ENCODE results near the gene SELP.

The SELP gene

DNA sequence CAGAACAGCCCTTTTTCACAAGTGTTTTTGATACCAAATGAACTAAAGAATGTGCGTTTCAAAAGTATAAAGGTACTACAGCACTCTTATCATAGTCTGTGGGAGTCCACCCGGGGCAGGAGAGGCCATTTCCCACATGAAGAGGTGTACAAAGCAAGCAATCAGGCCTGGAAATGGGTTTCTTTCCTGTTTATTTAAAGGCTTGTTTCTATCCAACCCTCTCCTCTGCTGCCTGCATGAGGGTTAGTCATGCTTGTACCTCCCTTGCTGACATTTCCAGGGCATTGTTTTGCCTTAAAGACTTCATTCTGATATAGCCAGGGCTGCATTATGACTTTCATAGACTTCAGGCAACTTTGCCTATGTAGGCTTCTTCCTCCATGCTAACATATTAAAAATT lies 11.6 kb downstream of the SELP start:
- DNase-seq: no peak

DNA sequence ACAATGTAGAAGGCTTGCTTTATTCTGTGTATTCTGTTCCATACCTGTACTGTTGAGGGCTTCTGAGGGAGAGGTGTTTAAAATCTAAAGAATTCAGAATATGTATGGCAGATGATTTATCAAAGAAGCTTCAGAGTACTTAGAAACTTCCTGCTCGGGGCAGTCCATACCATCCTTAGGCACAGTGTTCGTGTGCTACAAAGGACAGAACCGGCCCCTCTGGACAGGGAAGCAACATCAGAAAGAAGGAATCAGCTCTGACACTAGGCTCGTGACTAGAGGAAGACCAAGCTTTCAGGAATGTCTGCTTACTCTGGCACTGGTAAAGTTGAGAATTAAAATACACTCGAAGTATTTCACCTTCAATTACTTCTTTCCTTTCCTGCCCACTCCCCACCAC lies 14.1 kb downstream of the SELP start:
- no peak for DNase-seq

DNA sequence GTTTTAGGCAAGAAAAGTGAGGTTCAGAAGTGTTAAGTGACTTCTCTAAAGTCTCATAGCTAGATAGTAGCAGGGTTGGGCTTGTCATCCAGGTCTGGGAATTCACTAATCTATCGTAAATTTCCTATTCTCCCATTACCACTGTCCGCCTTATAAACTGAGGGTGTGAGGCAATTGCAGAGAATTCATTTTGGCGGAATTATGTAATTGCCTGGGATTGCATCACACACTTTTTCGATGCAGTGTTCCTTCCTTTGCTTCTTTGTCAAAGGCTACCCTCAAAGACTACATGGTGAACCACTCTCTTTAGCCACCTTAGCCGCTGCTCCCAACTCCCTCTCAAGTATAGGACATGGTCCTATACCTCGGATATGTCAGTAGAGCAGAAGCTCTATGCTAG lies 19.1 kb downstream of the SELP start:
- no peak for DNase-seq

DNA sequence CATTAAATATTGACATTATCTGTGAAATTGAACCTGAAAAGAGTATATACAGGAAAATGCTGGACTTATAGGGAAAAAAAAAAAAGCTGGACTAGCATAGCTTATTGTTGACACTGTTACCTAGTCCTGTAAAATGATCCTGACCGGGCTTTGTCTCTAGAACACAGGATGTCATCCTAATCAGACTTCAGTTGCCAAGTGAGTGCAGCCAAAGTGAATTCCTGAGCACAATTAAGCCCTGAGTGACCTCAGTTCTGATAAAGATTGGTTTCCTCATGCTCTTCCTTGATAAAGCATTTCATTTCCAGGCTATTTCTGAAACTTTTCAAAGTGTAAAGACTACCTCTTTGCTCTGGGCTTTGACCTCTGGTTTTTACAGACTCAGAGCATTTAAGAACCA lies 19.8 kb downstream of the SELP start:
- no peak for DNase-seq

DNA sequence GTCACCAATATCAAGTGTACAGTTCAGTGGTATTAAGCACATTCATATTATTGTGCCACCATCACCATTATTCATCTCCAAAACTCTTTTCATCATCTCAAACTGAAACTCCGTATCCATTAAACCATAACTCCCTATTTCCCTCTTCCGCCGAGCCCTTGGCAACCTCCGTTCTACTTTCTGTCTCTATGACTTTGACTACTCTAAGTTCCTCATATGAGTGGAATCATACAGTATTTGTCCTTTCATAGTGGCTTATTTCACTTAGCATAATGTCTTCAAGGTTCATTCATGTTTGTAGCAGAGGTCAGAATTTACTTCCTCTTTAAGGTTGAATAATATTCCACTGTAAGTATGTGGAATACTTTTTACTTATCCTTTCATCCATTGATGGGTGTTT lies 21.7 kb downstream of the SELP start:
- DNase-seq: no peak

DNA sequence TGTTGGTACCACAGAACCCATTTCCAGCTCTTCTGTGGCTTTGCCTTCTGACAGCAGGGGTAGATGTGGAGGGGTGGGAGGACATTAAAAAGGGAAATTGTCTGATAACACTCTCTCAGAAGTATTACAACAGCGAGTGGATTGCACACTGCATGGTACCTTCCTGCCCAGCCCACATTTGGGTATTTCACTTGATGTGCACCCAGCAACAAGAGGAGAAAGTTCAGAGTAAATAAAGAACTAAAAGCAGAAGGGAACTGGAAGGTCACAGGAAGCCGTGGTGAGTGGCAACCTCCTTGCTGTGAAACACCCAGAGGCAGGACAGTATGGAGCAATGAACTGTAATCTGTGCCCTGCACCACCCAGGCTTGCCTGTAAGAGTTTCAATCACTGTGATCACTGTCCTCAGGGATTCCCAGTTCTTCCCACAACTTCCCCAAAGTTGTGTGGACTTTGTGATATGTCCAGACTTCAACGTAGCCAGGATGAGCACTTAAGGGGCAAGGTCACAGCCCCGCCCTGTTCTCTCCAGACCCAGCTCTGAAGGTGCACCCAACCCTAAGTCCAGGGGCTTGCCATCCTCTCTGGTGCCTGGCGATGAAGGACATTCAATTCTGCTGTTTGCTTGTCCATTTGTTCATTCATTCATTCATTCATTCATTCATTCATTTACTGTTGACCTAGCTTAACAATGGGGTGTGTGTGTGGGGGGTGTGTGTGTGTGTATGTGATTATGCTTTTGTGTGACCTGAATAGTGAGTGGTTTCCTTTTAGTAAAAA lies 25.0 kb downstream of the SELP start:
- DNase-seq: peak; percentile 80

DNA sequence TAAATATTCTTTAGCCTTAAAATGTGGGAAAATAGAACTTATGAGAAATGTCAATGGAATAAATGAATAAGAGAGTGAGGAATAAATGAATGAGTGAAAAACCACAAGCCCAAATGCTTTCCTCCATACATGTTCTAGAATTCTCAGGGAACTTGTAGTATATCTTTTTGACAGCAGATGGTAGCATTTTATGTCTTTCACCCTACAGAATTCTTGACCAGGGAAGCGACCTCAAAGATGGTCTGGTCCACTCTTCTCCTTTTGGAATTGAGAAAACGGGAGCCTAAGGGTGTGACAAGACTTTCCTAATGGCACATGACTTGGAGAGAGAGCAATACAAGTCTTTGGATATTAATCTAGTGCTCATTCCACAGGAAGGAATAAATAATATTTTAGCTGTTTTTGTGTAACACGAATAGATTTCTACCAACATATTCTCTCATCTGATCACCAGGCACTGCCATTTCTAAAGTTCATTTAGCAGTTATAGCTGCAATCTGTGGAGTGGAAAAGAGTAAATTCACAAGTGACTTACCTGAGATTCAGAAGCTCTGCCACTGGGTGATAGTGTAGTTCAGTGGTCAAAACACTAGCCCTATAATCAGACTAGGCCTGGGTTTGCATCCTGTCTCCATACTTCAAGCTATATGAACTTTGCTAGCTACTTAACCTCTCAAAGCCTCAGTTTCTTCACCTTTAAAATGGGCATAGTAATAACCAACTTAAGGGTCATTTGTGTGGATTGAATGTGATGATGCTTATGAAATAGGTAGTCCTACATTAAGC lies 28.6 kb downstream of the SELP start:
- DNase-seq: peak; percentile 41

DNA sequence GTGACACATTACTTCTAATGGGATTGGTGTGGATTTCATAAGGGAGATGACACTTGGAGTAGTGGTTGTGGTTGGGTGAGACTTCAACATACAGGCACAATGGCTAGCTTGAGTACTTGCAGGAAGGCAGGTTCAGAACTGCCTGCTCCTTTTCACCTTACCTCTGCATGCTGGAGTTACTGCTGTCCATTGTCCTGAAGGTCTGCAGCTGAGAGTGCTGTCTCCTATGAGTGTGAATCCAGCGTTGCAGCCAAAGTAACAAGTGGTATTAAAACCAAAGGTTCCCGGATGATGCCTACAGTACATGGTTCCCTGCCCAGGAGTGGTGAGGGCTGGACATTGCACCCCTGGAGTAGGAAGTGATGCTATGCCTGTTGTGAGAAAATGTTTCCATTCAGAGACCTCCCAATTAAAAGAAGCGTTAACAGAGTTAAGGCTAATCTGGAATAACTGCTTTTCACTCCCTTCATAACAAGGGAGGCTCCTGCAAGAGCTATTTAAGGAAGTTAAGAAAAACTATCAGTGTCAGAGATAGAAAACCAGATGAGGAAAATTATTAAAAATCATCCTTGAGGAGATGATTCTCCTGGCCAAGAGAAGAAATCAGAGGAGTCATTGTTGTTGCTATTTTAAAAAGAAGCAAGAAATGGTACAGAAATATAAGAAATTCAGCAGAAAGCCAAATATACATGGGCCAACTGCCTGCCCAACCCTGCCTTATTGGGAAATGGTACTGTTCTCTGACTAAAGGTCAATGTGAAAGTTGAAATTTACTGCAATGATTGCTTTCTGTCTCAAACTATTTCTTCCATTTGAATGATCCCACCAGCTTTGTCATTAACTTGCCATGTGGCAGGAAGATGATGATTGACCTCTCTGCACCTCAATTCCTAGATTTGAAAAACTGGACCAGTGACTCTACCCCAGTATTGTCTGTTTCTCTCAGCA lies 33.9 kb downstream of the SELP start:
- DNase-seq: no peak

DNA sequence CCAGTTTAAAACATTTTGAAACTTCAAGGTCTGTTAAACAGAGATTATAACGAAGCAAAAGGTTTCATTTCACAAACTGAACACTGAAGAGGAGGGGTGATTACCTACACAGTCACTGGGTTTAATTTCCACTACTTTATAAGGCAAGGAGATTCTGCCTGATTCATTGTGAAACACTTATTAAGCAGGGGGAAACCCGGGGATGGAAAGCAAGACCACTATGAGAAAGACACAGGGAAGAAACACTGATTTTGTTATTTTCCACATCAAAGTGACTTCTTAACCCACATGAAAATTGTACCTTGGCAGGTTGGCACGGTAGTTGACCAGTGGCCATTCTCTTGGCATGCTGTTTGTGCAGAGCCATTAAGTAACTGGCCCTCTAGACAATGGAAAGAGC lies 35.5 kb downstream of the SELP start:
- DNase-seq: no peak

DNA sequence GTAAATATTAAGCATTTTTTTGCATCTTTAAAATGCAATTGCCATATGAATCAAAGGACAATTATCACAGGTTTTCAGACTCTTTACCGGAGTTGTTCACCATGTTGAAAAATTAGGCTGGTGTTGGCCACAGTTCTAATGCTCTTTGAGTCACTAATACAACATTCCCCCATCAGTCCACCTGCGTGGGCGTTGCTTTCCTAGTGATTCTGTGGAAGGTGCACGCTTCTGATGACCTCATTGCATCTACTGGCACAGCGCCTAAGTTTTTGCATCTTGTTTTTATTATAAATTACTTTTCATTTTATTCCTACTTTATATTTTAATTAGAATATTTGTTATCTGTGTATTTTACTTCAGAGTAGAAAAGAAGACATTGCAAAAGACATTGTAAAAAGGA lies 39.0 kb downstream of the SELP start:
- no peak for DNase-seq

DNA sequence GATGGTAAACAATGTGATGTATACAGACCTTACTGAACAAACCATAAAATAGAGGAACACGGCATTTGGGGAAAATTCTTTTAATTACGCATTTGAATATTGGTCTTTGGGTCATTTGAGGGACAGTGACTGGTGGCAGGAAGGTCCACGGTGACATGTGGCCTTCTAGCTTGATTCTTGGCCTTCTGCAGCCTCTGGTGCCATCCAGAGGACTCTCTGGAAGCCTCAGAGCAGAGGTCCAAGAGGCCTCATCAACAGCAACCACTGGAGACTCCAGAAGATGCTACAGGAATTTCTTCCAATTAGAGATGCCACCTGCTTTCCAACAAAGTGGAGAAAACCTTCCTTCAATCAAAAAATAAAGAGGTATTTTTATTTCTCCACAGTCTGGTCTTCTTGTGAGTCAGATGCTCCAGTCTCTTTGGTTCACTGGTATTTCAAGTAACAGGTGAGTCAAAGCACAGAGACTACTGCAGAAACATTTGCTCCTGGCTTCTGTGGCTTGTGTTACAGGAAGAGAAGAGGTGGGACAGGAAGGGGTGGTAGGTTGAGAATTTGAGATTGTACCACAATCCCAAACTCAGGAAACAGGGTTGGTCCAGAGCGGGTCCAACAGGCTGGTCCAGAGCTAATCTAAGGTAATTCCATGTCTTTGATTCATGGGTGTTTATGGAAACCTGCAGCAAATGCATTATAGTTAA lies 41.0 kb downstream of the SELP start:
- DNase-seq: peak; percentile 47

DNA sequence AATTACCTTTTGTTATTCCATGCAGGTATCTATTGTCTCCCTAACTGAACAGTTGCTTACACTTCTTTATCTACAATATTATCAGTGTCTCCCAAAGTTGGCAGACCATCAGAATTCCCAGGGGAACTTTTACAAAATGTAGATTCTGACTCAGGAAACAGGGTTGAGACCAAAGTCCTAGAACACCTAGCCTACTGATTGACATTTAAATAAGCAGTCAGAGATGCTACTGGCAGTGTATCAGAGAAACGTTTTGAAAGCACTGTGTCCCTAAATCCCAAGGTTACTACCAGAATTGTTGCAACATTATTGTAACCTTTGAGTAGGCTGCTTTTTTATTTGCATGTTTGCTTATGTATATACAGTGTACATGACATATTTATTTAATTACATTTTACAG lies 41.8 kb downstream of the SELP start:
- DNase-seq: no peak

DNA sequence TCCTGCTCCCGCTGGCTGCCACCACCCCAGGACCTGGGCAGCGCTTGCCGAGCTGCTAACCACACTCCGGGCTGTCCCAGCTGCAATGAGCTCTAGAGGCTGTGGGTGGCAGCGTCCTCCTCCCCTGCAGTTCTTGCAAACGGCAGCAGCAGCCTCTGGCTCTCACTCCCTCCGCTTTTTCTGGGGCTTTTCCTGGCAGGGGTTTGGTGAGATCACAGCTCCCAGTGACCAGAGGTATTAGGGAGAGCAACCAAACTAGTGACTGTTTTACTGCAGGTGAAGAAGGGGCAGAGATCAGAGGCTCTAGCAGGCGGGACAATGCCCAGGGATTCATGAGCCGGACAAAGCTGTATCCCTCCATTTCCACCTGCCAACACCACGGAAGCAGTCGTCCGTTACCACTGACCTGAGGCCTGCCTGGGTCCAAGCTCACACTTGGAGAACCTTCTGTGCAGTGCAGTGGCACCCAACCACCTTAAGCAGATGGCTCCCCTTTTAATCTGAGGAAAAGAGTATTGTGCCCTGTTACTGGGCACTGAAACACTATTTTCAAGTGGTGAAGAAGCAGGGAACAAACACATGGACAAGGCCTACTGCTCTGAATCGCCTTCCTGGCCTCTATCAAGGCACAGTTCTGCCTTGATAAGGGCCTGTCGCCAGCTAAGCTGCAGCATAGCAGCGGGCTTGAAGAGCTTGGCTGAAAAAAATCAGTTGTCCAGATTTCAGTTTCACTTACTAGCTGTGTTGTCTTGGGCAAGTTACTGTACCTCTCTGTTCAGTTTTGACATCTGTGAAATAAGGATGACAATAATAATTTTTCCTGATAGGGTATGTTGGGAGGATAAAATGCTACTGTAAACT lies 43.3 kb downstream of the SELP start, which contains the start of gene F5:
Gene F5, minus strand, starts transcription at position 87 of the 861 bp plus-strand sequence. CDS start 95 bp downstream, outside the sequence.
- DNase-seq: peak; percentile 78

DNA sequence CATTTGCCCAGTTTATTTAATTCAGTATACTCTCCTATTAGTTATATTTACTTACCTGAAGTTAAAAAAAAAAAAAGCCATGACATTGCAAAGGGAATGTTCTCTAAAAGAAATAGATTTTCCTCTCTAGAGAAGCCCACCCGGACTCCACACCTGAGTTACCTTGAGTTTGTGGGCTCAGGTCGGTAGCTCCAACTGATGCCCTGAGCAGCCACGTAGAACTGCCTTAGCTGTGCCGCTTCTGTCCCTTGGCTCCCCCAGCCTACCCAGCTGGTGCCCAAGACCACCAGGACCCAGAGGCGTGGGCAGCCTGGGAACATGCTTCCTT lies 43.9 kb downstream of the SELP start:
- DNase-seq: no peak

DNA sequence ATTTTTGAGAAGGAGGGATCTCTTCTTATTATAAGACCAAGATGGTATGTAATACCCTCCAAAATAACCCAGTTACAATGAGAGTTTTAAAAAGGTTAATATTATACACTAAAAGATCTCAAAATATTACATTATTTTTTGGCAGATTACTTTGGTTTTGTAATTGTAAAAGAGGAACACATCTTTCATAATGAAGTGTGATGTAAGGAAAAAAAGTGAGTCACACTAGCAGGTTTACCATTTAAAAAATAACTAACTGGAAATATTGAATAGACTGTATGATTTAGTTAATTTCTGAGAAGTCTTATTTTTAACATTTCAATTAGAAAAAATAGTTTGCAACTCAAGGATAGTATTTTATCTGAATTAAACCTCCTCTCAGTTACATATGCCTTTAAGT lies 44.7 kb downstream of the SELP start:
- DNase-seq: no peak

DNA sequence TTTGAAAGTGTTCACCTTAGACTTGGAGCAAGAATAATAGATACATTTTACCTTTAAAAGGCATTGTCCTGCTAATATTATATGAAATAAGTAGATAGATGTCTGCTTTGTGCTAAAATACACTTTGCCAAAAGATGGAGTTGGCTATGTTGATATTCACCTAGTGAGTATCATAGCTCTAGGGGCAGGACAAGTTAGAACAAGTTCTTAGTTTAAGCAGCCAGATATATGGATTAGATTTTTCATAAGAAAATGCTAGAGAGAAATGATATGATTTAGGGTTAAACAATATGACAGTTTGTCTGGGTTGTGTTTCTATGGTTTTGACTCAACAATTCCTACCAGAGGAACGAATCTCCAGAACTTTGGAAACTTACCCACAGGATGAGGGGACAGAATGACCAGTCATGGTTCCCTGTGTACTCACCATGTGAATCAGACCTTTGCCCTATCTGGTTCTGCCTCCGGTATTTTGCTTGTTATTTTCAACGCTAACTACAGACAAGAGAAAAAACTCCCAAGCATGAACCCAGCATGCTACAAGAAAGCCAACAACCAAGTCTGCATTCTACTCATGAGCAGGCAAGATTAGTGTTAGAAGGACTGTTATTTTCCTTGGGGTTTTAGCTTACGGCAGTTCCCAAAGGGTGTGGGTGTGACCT lies 45.3 kb downstream of the SELP start:
- peak; percentile 37 for DNase-seq

DNA sequence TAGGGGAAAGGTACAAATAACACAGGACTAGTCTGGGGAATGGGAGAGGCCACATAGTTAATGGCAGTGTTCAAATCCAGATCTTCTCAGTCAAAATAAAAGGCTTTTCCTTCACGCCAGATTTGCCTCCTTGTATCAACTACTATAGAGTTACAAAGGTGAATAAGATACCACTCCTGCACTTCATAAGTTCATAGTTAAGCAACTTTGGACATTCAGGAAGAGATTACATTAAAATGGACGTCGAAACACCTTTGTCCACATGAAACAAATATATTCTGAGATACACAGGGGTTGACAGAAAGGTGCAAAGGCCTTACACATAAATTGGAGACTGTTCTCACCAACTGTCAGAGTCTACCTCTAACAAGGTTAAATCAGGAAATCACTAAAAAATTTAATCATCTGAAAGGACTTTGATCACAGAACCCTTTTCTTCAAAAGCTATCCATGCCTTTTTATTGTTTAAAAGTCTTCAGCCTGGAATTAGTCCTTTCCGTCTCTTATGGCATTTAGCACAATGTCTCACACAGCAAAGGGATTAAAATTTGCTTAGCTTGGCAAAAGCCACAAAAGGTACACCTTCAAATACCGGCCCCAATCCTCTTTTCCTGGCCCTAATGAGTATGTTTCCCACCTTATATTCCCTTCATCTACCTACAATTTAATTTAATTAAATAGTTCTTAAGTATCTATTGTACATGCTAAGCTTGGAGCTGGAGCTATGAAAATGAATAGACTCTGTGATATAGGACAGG lies 51.8 kb downstream of the SELP start:
- DNase-seq: no peak

DNA sequence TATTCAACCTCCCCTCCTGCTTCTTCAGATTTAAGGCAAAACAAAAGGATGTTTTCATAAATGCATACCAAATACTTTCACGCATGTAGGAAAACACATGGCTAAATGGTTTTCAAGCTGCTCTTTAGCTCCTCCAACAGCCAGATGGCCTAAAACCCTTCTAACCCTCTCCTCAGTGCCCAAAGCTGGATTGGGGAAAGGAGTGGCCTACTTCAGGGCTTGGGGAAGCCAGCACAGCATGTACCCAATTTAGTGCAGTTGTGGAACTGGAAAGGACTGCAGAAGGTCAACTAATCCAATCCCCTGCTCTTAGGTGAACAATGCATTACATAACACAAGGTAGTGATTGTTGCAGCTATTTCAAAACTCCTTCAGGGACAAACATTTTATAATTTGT lies 53.0 kb downstream of the SELP start:
- DNase-seq: no peak

DNA sequence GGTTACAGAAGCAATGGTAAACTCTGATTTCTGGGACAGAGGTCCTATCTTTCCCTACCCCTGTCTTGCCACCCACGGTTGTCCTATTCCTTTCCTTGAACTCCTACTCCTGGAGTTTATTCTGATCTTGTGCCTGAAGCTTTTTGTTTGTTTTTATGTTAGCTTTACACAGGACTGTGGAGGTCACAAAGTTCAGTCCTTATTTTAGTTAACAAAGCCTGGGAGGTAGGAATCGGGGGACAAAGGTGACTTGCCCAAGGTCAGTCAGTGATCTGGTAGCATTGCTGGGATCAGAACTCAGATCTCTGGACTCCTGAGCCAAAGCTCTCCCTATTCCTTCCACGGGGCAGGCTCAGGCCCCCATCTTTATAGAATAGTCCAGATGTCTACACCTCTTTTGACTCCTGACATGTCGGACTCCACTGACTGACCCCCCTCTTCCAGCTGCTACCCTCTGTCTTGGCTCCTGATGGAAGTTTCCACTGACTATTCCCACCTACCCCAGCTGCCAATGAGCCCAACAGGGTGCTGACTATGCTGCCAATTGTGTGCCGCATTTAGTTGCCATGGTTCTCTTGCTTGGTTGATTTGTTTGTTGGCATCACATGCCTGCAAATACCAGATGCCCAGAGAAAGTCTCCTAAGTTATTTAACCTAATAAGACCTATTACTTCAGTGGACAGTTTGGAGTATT lies 53.5 kb downstream of the SELP start:
- DNase-seq: no peak

DNA sequence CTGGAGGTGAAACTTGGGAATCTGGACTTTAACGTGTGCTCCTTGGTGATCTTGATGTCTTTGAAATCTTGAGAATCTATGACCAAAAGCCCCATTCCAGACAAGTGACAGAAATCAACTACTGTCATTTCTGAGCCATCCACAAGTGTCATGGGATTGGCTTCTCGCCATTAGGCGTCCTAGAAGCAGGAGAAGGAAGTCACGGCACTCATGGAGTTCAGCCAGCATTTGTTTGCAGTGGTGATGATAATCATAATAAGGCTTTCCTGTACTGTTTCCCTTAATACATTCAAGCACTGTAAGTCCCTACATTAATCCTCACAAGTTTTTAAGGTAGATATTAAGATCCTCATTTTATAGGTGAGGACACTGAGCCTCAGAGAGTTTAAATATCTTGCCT lies 55.6 kb downstream of the SELP start:
- DNase-seq: no peak
